ENCODE data around the gene HILPDA.
"Not testable (repeated sequence)": the region's sequence is repeated elsewhere in the genome, so short reads cannot be mapped to it uniquely, and the experiment has no call there.

Gene HILPDA

DNA sequence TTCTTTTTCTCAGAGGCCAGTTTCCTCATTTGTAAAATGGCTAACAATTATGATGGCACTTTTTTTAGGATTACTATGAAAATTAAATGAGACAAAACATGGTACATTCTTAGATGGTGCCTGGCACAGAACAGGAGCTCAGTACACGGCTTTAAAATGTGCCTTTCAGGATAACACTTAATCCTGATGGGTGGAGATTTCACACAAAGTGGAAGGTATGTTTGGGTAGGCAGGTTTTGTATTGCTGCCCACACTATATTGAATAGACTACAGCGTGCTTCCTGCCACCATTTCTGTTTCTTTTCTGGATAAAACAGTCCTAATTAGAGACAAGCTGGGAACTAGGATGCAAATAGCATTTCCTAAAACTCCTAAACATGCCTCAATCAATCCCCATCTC is 23.9 kb upstream of the HILPDA start:
- DNase-seq (ENCODE audit: low read depth): no peak

DNA sequence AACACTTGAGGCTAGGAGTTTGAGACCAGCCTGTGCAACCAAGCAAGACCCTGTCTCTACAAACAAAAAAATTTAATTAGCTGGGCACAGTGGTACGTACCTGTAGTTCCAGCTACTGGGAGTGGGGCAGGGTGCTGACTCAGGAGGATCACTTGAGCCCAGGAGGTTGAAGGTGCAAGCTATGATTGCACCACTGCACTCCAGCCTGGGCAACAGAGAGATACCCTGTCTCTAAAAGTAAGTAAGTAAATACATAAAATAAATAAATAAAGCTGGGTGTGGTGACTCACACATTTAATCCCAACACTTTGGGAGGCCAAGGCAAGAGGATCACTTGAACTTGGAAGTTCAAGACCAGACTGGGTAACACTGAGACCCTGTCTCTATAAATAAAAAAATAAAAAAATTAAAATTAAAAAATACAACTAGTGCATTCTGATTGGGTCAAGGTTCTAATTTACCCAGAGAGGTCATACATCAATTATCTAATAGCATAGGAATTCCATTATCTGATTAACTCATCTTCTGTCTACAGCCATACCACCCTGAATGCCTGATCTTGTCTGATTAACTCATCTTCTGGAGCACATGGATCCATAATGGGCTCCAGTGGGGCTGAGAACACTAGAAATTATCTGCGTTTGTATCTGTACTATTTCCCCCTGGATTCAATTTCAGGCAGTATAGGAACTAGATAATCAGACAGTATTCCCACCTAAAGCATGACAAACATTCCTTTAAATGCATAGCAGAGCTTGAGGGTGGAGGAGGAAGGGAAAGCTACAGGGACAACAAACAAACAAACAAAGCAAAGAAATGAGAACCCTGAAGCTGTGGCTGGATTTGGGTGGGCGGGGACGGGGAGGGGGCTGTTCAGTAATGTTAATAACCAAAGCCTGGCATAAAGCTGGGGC is 21.0 kb upstream of the HILPDA start:
- no peak for DNase-seq (ENCODE audit: low read depth)

DNA sequence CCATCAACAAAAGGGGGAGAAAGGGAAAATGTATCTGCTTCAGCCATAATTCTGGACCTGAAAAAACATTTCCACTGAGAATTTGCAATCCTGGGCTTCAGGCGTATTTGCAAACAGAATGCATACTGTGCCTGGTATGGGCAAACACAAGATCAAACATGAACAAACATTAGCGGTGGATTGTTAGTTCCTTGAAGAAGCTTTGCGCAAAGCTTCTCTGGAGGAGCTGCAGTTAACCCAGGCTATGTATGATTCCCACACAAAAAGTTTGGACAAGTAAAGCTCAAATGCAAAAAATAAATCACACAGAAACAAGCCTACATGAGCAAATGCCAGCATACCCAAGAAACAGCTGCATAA is 20.4 kb upstream of the HILPDA start:
- no peak for DNase-seq (ENCODE audit: low read depth)

DNA sequence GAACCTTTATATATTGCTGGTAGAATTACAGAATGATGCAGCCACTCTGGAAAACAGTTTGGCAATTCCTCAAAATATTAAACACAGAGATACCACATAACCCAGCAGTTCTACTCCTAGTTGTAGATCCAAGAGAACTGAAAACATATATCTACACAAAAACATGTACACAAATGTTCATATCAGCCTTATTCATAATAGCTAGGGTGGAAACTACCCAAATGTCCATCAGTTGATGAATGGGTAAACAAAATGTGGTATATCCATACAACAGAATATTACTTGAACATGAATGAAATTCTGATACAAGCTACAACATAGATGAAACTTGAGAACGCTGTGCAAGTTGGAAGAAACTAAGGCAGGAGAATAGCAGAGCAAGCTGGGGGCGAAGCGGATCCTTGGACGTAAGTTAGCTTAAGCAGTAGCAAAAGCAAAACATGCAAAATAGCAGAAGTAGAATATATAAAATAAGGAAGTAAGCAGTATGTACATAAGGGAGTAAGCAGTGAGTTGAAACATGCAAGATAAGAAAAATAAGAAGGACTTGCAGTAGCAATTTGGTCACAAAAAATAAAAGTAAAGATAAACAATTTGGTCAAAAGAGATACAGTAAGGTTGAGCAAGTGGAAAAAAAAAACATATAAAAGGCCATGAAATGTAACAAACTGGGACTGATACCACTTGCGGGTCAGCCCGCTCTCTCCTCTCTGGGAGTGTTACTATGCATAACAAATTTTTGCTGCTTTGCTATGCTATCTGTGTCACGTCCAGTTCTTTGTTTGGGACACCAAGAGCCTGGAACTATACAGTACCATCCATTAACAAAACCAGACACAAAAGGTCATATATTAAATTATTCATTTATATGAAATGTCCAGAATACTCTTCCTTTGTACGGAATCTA is 18.0 kb upstream of the HILPDA start:
- no peak for DNase-seq (ENCODE audit: low read depth)

DNA sequence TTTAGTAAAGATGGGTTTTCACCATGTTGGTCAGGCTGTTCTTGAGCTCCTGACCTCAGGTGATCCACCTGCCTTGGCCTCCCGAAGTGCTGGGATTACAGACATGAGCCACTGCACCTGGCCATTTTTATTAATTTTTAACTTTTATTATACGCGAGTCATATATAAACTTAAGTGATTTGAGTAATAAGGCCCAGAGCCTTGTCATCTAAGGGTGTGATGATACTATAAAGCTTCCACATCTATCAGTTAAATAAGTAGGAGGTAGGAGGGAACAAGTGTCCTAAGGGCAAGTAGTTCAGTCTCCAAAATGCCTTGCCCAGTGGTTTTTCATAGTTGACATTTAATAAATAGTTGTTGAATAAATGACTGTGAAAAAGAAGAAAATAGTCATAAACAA is 13.3 kb upstream of the HILPDA start:
- no peak for DNase-seq (ENCODE audit: low read depth)

DNA sequence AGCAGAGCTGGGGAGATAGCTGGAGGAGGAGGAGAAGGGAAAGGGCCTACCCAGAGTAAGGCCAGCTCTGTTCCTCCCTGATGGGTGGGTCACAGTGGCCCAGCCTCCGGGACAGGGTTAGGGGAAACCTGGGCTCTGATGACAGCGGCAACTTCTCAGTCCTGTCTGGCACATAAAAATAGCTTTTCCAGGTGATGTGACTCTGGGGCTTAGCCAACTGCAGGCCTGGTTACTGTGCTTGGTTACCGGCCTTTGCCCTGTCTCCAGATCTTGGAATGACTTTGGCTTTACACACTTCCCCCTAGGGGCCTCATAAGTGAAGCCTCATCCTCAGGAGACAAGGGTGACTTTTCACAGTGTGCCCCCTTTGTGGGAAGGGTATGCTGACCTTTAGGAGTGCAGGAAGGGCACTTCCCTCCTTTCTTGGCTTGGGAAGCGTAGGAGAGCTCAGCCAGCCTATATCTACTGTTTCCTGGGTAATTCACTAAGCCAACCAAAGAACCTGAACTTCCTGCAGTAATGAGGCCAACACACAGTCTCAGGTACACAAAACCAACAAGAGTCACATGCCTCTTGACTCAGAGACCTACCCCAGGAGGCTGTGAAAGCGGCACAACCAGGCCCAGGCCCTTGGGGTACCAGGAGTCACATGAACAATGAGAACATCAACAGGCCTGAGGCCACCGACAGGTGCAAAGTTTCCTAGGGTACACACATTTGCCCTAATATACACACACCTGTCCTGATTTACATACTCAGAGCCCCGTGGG is 11.7 kb upstream of the HILPDA start:
- DNase-seq (ENCODE audit: low read depth): no peak

DNA sequence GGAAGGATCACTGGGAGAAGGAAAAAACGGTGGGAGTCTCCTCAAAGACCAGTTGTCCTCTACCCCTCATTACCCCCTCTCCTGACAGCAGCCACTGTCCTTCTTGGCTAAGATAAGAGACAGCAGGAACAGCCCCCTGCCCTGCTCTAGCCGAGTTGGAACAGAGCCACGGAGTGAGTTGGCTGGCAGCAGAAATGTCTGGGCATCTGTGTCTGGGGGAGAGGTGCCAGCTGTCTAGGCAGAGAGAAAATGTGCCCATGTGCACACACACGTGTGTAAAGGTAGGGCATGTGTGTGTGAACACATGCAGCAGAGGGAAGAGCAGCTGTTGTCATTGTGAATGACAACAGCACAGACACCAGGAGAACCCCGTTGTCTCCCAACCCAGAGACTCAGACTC is 9.4 kb upstream of the HILPDA start:
- DNase-seq (ENCODE audit: low read depth): no peak

DNA sequence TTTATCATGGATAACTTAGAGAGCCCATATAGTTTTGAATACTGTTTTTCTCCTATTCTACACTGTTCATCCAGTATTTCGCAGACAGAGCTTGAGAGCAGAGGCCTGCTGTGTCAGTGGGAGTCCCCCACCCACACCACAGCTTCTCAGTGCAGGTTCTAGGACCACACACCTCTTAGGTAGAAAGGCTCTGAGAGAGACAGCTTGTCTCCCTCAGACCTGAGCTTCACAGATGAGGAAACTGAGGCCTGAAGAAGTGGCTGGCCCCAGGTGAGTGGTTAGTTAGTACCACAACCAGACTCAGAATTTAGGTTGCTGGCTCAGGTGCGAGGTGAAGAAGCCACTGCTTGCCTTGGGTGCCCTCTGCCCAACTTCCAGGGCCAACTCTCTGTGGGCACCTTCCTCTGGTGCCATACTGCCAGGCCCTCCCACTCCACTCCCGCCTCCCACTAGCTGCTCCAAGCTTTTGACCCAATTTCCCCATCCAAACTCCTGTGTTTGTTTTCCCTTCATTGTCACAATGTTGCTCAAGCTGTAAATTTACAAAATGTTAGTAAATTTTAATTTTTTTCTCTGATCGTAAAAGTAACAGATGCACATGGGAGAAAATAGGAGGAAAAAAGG is 7.6 kb upstream of the HILPDA start:
- DNase-seq (ENCODE audit: low read depth): no peak

DNA sequence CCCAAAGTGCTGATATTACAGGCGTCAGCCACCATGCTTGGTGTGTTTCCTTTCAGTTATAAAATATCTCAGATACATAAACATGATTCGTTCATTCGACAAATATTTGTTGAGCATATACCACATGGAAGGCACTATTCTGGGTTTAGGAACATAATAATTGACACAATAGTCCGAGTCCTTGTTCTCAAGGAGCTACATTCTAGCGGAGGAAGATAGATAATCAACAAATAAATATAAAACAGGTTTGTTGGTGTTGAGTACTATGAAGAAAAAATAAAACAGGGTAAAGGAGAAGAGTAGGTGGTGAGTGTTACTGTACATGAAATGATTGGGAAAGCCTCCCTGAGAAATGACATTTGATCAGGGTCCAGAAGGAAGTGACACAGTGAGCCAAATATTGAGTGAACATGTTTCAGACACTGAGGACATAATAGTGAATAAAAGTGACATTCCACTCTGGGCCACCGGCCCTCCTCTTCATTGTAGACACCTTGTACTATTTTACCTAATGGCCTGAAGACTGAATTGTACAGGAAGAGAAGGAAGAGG is 6.9 kb upstream of the HILPDA start:
- DNase-seq (ENCODE audit: low read depth): no peak

DNA sequence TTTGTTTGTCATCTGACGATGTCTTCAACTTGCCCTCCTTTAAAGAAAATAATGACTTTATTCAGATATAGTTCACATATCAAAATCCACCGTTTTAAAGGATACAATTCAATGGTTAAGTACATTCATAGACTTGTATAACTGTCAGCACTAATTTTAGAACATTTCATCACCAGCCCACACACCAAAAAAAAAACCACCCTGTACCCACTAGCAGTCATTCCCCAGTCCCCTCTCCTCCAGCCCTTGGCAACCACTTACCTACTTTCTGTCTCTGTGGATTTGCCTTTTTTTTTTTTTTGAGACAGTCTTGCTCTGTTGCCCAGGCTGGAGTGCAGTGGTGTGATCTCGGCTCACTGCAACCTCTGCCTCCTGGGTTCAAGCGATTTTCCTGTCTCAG is 5.3 kb upstream of the HILPDA start:
- DNase-seq (ENCODE audit: low read depth): no peak

DNA sequence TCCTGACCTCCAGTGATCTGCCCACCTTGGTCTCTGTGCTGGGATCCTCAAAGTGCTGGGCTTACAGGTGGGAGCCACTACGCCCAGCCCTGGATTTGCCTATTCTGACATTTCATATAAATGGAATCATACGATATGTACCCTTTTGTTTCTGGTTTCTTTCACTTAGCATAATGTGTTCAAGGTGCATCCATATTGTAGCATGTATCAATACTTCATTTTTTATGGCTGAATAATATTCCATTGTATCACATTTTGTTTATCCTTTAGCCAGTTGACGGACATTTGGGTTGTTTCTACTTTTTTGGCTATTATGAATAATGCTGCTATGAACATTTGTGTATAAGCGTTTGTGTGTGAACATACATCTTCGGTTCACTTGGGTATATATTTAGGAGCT is 4.8 kb upstream of the HILPDA start:
- no peak for DNase-seq (ENCODE audit: low read depth)

DNA sequence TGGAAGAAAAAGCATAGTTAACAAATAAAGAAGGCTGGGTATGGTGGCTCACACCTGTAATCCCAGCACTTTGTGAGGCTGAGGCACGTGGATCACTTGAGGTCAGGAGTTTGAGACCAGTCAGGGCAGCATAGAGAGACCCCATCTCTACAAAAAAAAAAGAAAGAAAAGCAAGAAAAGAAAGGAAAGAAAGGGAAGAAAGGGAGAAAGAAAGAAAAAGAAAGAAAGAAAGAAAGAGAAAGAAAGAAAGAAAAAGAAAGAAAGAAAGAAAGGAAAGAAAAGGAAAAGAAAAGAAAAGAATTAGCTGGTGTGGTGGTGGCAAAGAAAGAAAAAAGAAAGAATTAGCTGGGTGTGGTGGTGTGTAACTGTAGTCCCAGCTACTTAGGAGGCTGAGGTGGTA is 3.1 kb upstream of the HILPDA start:
- DNase-seq (ENCODE audit: low read depth): no peak

DNA sequence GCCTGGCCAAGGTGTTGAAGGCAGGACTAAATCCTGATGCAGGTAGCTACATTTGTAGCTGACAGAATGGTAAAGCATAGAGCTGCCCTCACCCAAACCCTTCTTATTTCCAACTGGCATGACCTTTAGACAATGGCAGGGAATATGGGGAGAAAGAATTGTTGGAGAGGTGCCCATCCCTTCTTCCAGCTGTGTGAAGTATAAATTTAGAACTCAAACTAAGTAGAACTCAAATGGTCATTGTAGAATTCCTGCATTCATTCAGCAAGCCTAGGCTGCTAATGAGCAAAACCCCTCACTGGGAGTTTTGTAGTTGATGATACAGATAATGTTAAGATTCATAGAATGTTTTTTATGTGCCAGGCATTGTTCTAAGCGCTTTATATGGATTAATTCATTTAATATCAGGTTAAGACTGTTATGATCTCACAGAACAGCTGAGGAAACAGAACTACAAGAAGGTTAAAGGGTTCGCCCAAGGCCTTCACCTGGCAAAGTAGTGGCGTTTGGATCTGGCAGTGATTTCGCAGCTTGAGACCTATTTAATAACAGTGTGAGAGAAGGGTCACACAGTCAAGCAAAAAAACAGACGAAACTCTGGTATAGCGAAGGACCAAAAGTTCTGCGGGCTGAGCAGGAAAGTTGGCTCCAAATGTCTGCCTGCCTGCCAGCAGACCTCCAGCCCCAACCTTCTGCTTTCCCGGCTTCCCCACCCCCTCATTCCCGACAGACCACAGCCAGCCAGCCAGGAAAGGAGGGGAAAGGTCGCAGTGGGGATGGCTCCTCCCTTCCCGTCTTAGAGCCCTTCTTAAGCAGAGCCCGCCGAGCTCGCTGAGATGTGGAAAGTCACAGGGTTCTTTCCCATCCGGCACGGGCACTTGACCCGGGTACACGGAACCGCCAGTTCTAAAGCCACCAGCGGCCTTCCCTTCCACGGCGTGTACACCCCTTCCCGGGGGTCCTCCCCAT is 1.6 kb upstream of the HILPDA start:
- peak; percentile 87 for DNase-seq (ENCODE audit: low read depth)

DNA sequence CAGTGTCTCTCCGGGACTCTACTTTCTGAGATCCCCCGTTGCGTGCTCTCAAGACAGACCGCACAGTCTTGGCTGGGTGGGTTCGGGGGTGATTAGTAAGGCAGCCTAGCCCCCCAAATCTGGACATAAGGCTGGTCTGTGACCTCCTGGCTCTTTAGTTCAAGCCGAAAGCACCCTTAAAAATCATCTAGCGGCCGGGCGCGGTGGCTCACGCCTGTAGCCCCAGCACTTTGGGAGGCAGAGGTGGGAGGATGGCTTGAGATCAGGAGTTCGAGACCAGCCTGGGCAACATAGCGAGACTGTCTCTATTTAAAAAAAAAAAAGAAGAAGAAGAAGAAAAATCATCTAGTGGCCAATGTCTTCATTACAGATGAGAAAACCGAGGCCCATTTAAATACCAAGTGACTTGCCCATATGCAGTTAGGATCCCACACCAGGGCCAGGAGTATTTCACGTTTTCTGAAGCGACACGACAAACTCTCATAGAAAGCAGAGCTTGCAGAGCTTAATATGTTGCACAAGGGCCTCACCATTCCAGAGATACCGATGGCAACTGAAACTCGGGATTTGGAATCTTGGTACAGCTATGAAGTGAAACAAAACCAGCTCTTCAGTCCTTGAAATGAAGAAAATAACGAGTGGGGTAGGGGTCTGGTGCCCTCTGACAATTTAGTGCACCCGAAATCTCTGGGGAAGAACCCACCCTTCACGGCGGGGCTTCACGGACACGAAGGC is 703 bp upstream of the HILPDA start:
- DNase-seq (ENCODE audit: low read depth): peak; percentile 52

DNA sequence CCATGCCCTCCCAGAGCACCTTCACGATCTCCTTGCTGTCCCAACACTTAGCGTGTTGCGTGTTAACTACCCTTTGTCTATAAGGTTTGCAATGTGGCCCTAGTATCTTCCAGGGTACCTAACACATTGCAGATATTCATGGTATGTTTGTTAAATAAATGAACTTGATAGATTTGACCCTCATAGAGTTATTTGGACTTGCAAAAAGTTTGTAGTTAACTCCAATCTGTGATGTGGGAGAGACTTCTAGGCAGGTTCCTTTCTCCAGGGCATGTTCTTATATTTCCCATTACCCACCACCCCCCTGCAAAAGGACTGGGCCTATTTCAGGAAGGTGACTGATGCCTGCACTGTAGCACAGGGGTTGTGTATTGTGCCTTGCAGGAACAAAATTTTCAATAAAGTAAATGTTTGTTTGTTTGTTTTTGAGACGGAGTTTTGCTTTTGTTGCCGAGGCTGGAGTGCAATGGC is 612 bp downstream of the HILPDA start:
- no peak for DNase-seq (ENCODE audit: low read depth)

DNA sequence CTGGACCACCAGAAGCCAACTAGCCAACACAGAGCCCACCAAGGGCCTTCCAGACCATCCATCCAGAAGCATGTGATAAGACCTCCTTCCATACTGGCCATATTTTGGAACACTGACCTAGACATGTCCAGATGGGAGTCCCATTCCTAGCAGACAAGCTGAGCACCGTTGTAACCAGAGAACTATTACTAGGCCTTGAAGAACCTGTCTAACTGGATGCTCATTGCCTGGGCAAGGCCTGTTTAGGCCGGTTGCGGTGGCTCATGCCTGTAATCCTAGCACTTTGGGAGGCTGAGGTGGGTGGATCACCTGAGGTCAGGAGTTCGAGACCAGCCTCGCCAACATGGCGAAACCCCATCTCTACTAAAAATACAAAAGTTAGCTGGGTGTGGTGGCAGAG is 1.7 kb downstream of the HILPDA start:
- DNase-seq (ENCODE audit: low read depth): not testable (repeated sequence)

DNA sequence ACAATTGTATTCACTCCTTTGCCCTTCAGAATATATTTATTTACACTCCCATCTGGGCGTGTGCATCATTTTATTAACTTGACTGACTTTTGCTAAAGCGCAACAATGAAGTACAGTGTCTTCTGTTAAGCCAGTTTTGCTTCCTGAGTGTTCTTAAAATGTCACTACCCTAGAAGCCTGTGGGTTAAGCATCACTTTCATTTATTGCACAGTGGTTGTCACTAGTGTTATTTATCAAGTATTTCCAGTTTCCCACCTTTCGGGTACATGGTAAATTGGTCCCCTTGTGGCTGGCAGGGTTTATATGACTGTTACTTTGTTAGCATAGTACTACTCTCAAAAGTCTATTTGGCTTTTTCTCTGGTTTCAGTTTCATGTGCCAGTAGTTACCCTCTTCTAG is 3.3 kb downstream of the HILPDA start:
- no peak for DNase-seq (ENCODE audit: low read depth)

DNA sequence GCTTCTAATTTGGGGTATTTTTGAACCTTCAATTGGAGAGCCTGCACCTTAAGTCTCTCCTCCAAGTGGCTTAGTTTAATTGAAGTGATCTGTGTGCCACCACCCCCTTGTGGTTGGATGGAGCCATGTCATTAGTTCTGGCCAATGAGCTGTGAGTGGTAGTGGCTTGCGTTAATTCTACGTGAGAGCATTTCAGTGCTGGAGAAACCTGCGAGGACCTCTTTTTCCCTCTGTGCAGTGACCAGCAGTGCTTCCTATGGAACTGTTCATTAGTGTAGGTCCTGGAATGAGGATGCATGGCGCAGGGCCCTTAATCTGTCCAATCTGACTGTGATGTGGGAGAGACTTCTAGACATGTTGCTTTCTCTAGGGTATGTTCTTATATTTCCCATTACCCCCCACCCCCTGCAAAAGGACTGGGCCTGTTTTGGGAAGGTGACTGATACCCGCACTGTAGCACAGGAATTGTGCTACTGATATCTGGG is 3.8 kb downstream of the HILPDA start:
- DNase-seq (ENCODE audit: low read depth): peak; percentile 57

DNA sequence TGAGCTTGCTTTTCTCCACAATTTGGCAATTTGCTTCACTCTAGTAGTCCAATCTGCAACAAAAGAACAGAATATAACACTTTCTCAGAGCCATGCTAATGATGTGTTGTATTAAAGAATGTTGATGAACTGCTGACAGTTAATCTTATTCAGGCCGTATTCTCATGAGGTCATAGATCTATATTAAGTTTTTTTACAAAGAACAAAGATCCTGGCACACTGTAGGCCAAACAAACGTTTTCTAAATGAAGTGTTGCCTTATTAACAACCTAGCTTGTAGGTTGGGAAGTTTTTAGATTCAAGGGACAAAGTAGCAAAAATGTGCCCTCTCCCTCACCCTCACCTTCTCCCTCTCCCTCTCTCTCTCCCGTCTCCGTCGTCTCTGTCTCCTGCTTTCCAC is 6.8 kb downstream of the HILPDA start:
- no peak for DNase-seq (ENCODE audit: low read depth)

Measured in fibroblast of gingiva (primary cell).